Keratinocyte (primary cell): ENCODE data around the gene CABLES2.

Source experiments
- CTCF ChIP-seq, 3 experiments: IDR thresholded peaks in 1 of 3; conservative IDR thresholded peaks in 1 of 3; optimal IDR thresholded peaks in 1 of 3; 2 replicates in 2 of 3; 3 replicates in 1 of 3; pipeline versions ENCODE3 to v1.5.1; 2011; ENCODE audit warnings: low read length in 3 of 3, mild to moderate bottlenecking in 3 of 3, moderate library complexity in 2 of 3, control low read depth in 1 of 3, inconsistent platforms in 1 of 3; ENCODE audit not compliant: insufficient read depth in 2 of 3; ENCODE audit errors: extremely low read depth in 1 of 3
- EZH2 ChIP-seq: IDR thresholded peaks from one replicate; pipeline ENCODE4 v1.6.1; 2012; ENCODE audit warnings: inconsistent platforms, mild to moderate bottlenecking, low read length, moderate library complexity

- TF ChIP-seq CTCF (optimal IDR thresholded peaks at IDR 0.05 in 1 of 3, IDR thresholded peaks at IDR 0.05 in 1 of 3, conservative IDR thresholded peaks at IDR 0.05 in 1 of 3; ENCODE audit: extremely low read depth in 1 of 3, insufficient read depth in 2 of 3, low read length in 3 of 3) (no peak), EZH2 (no peak)
These were observed 48.0 kb downstream of the CABLES2 start for GRCh38 chr20:62359043-62359490.
